Left colon (tissue), 2 donors: ENCODE results near the gene PRSS27. TPM values are rescaled to one million over a fixed set of nuclear protein-coding genes. Genes with fewer than 3 reads are reported as not detected.

Experiments
- ATAC-seq: fragments of 200-7000 bp; cut with Tn5 transposase; one replicate; pipeline ENCODE4 v1.9.1; 2020; ENCODE audit warnings: mild to moderate bottlenecking, moderate library complexity
- DNase-seq, 2 donors: peaks; one replicate each; pipeline ENCODE4 v3.0.0-alpha.2; 2020
- intact Hi-C, 2 donors: fragments of 100-400 bp; cut with DNase I in 1 of 2; cut with micrococcal nuclease in 1 of 2; formaldehyde crosslinking; loops; one replicate each; pipeline versions ENCODE4 v1.11.2 to v1.14.0; 2022; cut with DNase I, micrococcal nuclease
- long read RNA-seq: library from polyadenylated mRNA; unstranded; transcript quantifications from one replicate; pipeline ENCODE4 v2.0.0, GENCODE V29; 2021
- total RNA-seq, 2 donors: library from RNA; stranded (reverse); fragmentation: NEBNext Ultra II Directional; extraction: Animal tissue kit (Norgen Biotek cat#: 25700); gene quantifications; one replicate each; pipeline ENCODE4 v1.2.1, GENCODE V29; 2021
- donor health status: DM: no; HTN: no; CAD: no.
- donor health status: DM: yes; HTN: yes; CAD: no.

The PRSS27 gene
- under 1 TPM; 0.34 to 0.76 TPM for total RNA-seq
- long read RNA-seq: 0 reads

- no peak for DNase-seq
- intact Hi-C loops: no loop called here
- ATAC-seq: no peak
Observed at GRCh38 chr16:2720064-2720457, at the start of gene PRSS27. Gene PRSS27, minus strand, starts transcription at chr16:2720224. Its CDS starts 64 bp downstream, at chr16:2720160.

GRCh38 chr16:2769675-2770056 is 49.6 kb upstream of the PRSS27 start:
- peak; percentile 86 to 93 for DNase-seq
- intact Hi-C loops: no loop called here
- peak; percentile 92 for ATAC-seq

DNA sequence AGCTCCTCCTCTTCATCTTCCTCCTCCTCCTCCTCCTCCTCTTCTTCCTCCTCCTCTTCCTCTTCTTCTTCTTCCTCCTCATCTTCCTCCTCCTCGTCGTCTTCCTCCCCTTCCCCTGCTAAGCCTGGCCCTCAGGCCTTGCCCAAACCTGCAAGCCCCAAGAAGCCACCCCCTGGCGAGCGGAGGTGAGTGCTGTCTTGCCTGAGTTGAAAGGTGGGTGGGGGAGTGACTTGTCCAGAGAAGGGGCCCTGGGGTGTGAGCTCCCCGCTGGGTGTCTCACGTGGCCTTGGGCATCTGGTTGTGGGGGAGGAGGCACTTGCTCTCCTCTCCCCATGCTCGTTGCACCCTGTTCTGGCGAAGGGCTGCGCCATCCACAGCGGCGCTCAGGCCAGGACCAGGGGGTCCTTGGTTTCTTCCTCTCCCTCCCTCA is 49.1 kb upstream of the PRSS27 start:
- intact Hi-C loops: no loop called here
- no peak for DNase-seq
- ATAC-seq: peak; percentile 1

DNA sequence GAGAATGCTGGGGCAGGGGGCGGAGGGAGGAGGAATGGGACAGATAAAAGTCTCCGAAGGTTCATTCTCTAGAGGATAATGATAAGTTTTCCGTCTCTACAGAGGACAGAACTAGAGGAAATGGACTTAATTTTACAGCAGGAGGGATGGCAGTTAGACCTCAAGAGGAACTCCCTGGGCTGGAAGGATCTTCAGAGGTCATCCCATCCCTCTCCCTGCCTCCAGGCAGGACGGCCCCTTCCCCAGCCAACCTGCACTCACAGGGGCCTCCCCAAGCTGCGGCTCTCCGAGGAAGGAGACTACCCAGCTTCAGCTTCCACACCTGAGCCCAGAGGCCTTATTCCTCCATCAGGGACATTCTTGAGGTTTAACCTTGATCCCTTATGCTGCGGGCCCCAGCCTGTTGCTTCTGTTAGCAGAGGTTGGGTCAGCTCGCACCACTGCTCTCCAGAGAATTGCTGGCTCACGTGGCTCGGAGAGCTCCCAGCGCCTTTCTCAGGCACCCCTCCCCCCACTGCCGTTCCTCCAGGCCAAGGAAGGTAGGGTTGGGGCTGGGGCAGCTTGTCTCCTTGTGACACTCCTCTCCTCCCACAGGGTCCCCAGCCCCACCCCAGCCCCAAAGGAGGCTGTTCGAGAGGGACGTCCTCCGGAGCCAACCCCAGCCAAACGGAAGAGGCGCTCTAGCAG is 48.5 kb upstream of the PRSS27 start:
- intact Hi-C loops: no loop called here
- peak in 1 of 2 donors; percentile 17 for DNase-seq
- no peak for ATAC-seq

- intact Hi-C loops: no loop called here
- no peak for ATAC-seq
- no peak for DNase-seq
Observed at GRCh38 chr16:2767891-2768290, 47.9 kb upstream of the PRSS27 start.

DNA sequence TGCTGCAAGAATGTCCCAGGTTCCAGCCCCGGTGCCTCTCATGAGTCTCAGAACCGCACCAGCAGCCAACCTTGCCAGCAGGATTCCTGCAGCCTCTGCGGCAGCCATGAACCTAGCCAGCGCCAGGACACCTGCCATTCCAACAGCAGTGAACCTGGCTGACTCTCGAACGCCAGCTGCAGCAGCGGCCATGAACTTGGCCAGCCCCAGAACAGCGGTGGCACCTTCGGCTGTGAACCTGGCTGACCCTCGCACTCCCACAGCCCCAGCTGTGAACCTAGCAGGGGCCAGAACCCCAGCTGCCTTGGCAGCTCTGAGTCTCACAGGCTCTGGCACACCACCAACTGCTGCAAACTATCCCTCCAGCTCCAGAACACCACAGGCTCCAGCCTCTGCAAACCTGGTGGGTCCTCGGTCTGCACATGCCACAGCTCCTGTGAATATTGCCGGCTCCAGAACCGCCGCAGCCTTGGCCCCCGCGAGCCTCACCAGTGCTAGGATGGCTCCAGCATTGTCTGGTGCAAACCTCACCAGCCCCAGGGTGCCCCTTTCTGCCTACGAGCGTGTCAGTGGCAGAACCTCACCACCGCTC is 47.2 kb upstream of the PRSS27 start:
- intact Hi-C loops: no loop called here
- ATAC-seq: no peak
- no peak for DNase-seq

- intact Hi-C loops: no loop called here
- DNase-seq (no peak), ATAC-seq (no peak)
Observed at GRCh38 chr16:2766430-2767139, 46.6 kb upstream of the PRSS27 start.

DNA sequence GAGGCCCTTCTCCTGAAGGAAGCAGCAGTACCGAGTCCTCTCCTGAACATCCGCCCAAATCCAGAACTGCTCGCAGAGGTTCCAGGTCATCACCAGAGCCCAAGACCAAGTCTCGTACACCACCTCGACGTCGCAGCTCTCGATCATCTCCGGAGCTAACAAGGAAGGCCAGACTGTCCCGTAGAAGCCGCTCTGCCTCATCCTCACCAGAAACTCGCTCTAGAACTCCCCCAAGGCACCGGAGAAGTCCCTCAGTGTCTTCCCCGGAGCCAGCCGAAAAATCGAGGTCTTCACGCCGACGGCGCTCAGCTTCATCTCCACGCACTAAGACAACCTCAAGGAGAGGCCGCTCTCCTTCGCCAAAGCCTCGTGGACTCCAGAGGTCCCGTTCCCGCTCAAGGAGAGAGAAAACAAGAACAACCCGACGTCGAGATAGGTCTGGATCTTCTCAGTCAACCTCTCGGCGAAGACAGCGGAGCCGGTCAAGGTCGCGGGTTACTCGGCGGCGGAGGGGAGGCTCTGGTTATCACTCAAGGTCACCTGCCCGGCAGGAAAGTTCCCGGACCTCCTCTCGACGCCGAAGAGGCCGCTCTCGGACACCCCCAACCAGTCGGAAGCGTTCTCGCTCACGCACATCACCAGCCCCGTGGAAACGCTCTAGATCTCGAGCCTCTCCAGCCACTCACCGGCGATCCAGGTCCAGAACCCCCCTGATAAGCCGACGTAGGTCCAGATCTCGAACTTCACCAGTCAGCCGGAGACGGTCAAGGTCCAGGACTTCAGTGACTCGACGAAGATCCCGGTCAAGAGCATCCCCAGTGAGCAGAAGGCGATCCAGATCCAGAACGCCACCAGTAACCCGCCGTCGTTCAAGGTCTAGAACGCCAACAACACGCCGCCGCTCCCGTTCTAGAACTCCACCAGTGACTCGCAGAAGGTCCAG is 45.7 kb upstream of the PRSS27 start:
- DNase-seq (no peak), ATAC-seq (no peak)
- intact Hi-C loops: no loop called here

DNA sequence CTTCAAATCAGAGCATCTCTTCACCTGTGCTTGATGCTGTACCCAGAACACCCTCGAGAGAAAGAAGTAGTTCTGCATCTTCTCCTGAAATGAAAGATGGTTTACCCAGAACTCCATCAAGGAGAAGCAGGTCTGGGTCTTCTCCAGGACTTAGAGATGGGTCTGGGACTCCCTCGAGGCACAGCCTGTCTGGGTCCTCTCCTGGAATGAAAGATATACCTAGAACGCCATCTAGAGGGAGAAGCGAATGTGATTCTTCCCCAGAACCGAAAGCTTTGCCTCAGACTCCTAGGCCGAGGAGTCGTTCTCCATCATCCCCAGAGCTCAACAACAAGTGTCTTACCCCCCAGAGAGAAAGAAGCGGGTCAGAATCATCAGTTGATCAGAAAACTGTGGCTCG is 44.7 kb upstream of the PRSS27 start:
- no peak for ATAC-seq
- DNase-seq: no peak
- intact Hi-C loops: no loop called here

GRCh38 chr16:2763173-2763572 is 43.1 kb upstream of the PRSS27 start:
- intact Hi-C loops: no loop called here
- ATAC-seq: no peak
- DNase-seq: no peak

GRCh38 chr16:2762711-2763110 is 42.7 kb upstream of the PRSS27 start:
- no peak for DNase-seq
- ATAC-seq: no peak
- intact Hi-C loops: no loop called here

DNA sequence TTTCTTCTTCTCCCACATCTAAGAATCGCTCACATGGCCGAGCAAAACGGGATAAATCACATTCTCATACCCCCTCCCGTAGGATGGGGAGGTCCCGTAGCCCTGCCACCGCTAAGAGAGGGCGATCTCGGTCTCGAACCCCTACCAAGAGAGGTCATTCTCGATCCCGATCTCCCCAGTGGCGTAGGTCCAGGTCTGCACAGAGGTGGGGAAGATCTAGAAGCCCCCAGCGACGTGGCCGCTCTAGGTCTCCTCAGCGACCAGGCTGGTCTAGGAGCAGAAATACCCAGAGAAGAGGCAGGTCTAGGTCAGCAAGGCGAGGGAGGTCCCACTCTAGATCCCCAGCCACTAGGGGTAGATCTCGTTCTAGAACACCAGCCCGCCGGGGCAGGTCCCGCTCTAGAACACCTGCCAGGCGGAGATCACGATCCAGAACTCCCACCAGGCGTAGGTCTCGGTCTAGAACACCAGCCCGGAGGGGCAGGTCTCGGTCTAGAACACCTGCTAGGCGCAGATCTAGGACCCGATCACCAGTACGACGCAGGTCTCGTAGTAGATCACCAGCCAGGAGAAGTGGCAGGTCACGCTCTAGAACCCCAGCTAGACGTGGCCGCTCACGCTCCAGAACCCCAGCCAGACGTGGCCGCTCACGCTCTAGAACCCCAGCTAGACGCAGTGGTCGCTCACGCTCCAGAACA is 42.0 kb upstream of the PRSS27 start:
- DNase-seq (no peak), ATAC-seq (no peak)
- intact Hi-C loops: no loop called here

DNA sequence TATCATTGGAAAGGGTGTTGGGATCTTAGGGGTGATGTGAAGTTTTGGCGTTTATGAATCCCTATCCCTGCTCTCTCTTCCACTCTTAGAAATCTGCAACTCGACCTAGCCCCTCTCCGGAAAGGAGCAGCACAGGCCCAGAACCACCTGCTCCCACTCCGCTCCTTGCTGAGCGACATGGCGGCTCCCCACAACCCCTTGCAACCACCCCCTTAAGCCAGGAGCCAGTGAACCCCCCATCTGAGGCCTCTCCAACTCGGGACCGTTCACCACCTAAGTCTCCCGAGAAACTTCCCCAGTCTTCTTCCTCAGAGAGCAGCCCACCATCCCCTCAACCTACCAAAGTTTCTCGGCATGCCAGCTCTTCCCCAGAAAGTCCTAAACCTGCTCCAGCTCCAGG is 41.4 kb upstream of the PRSS27 start:
- ATAC-seq (no peak), DNase-seq (no peak)
- intact Hi-C loops: no loop called here

- ATAC-seq (no peak), DNase-seq (no peak)
- intact Hi-C loops: no loop called here
Observed at GRCh38 chr16:2757344-2757743, 37.3 kb upstream of the PRSS27 start.

DNA sequence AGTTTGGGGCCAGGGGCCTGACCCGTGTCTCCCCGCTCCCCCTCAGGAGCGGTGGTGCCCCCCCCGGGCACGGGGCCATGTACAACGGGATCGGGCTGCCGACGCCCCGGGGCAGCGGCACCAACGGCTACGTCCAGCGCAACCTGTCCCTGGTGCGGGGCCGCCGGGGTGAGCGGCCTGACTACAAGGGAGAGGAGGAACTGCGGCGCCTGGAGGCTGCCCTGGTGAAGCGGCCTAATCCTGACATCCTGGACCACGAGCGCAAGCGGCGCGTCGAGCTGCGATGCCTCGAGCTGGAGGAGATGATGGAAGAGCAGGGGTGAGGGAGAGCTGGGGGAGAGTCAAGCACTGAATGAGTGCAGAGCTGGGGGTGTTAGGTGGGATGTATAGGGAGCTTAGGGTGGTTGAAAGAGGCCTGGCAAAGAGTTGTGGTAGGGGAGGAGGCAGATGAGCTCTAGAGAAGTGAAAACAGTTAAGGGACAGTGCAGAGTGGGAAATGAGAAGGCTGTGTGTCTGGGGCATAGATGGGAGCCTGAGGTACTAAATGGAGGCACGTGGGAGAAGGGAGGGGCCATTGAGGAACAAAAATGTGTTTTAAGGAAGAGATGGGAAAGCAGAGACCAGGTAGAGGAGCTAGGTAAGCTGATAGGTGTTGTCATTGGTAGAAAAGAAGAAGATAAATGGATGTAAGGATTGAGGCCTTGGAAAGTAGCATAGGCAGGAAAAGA is 36.4 kb upstream of the PRSS27 start:
- no peak for DNase-seq
- intact Hi-C loops: no loop called here
- ATAC-seq: no peak

DNA sequence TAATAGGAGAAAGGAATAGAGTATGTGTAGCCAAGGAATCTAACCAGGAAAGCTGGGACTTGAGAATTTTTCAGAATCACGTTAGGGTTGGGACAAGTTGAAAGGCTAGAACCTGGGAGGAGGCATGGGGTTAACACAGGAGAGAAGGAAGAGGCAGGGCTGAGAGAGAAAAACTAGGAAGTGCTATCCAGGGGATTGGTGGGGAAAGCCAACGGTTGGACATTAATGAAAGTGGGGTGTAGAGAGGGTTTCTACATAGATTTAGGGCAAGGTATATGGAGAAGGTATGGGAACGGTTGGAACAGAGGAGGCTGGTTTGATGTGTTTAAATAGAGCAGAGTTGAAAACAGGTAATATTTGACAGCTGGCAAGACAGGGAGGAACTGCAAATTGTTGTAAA is 35.1 kb upstream of the PRSS27 start:
- DNase-seq (no peak), ATAC-seq (no peak)
- intact Hi-C loops: no loop called here

- no peak for DNase-seq
Observed at GRCh38 chr16:2753733-2754020, 33.7 kb upstream of the PRSS27 start.

More at GRCh38 chr16:2753733-2754020, 33.7 kb upstream of the PRSS27 start:
- intact Hi-C loops: no loop called here
- no peak for ATAC-seq
